OCI-LY3 (cell line): Measurements from ENCODE around the gene CABP5.
A peak's percentile ranks its signal among the peaks of the same experiment; 100 is the strongest.

Source experiments
- H2AFZ ChIP-seq: fragments of 200-600, 300-600 bp; shearing (Covaris generic); 2 replicates; pipeline ENCODE4 v1.6.0; 2014; ENCODE audit warnings: antibody characterized with exemption, low read depth, low read length
- H3K27ac ChIP-seq: fragments of 200-600, 300-600 bp; sonication (generic); 2 replicates; pipeline ENCODE4 v1.5.1; 2014; ENCODE audit warnings: mild to moderate bottlenecking, low read length, moderate library complexity, mixed read lengths
- H3K27me3 ChIP-seq: fragments of 200-600, 300-600 bp; sonication (generic); 2 replicates; pipeline ENCODE4 v1.6.1; 2014; ENCODE audit warnings: low read depth, low read length, mixed read lengths
- H3K36me3 ChIP-seq: fragments of 200-600, 300-600 bp; sonication (generic); replicated peaks from 2 replicates; pipeline ENCODE3; 2014; ENCODE audit warnings: low read depth, low read length, mixed read lengths
- H3K4me1 ChIP-seq: fragments of 300-600, 200-600 bp; sonication (generic); 2 replicates; pipeline ENCODE4 v1.6.1; 2014; ENCODE audit warnings: low read length, mixed read lengths
- H3K4me2 ChIP-seq: fragments of 200-600, 300-600 bp; sonication (generic); 2 replicates; pipeline ENCODE4 v1.6.1; 2014; ENCODE audit warnings: low read length, mixed read lengths
- H3K4me3 ChIP-seq: fragments of 300-600, 200-600 bp; sonication (generic); 2 replicates; pipeline ENCODE4 v1.5.1; 2014; ENCODE audit warnings: antibody characterized with exemption, mild to moderate bottlenecking, low read length, moderate library complexity
- H3K79me2 ChIP-seq: fragments of 300-600, 200-600 bp; shearing (Covaris generic); 2 replicates; pipeline ENCODE4 v1.6.1; 2014; ENCODE audit warnings: mild to moderate bottlenecking, low read length, mixed read lengths
- H3K9ac ChIP-seq: fragments of 300-600, 200-600 bp; shearing (Covaris generic); 2 replicates; pipeline ENCODE4 v1.6.0; 2014; ENCODE audit warnings: mild to moderate bottlenecking, low read length, moderate library complexity
- H3K9me3 ChIP-seq: fragments of 200-600, 300-600 bp; shearing (Covaris generic); 2 replicates; pipeline ENCODE4 v1.6.1; 2014; ENCODE audit warnings: low read length, mixed read lengths; ENCODE audit not compliant: insufficient read depth
- H4K20me1 ChIP-seq: fragments of 200-600, 300-600 bp; sonication (generic); 2 replicates; pipeline ENCODE4 v1.6.1; 2016; ENCODE audit warnings: low read length, mixed read lengths; ENCODE audit not compliant: insufficient read depth
- EZH2phosphoT487 ChIP-seq: fragments of 200-600 bp; shearing (Covaris generic); IDR thresholded peaks from 2 replicates; pipeline ENCODE4 v1.6.1; 2018; ENCODE audit warnings: antibody characterized with exemption, mixed run types, low read depth
- TF ChIP-seq, protein P1 (sequence below): fragments of 200-600, 300-600 bp; sonication (generic); IDR thresholded peaks from 2 replicates; pipeline ENCODE4 v1.5.1; 2014; ENCODE audit warnings: antibody characterized with exemption, low read length, low read depth

The CABP5 gene

DNA sequence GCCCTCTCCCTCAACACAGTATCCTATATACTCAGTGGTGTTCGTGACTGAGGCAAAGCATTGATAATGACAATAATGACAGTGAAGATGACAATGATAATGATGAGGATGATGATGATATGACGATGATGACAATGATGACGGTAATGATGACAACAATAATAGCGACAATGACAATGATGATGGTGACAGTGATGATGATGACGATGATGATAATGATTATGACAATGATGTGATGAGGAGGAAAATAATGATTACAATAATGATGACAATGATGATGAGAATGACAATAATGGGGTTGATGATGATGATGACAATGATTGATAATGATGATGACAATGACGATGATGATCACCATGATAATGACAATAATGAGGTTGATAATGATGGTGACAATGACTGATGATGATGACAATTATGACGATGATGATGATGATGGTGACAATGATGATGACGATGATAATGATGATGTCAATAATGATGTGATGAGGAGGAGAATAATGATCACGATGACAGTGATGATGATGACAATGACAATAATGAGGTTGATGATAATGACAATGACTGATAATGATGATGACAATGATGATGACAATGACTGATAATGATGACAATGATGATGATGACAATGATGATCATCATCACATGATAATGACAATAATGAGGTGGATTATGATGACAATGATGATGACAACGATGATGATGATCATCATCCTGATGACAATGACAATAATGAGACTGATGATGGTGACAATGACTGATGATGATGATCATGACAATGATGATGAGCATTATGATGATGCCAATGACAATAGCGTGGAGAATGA, 32.7 kb downstream of the CABP5 start:
- H3K27me3 ChIP-seq: peaks cover 19% of the 10 kb centered on the region
- no peak overlapping the region for H2AFZ ChIP-seq
- no peak overlapping the region for H3K4me3 ChIP-seq
- no peaks in the 10 kb centered on the region for H3K36me3 ChIP-seq
- H3K4me1 ChIP-seq: no peaks in the 10 kb centered on the region
- no peak overlapping the region for H3K27ac ChIP-seq
- no peak for TF ChIP-seq EZH2phosphoT487
- TF ChIP-seq, protein P1, sequence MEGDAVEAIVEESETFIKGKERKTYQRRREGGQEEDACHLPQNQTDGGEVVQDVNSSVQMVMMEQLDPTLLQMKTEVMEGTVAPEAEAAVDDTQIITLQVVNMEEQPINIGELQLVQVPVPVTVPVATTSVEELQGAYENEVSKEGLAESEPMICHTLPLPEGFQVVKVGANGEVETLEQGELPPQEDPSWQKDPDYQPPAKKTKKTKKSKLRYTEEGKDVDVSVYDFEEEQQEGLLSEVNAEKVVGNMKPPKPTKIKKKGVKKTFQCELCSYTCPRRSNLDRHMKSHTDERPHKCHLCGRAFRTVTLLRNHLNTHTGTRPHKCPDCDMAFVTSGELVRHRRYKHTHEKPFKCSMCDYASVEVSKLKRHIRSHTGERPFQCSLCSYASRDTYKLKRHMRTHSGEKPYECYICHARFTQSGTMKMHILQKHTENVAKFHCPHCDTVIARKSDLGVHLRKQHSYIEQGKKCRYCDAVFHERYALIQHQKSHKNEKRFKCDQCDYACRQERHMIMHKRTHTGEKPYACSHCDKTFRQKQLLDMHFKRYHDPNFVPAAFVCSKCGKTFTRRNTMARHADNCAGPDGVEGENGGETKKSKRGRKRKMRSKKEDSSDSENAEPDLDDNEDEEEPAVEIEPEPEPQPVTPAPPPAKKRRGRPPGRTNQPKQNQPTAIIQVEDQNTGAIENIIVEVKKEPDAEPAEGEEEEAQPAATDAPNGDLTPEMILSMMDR: no peak
- H3K9me3 ChIP-seq: no peaks in the 10 kb centered on the region
- no peak overlapping the region for H3K9ac ChIP-seq
- no peak overlapping the region for H3K4me2 ChIP-seq
- no peaks in the 10 kb centered on the region for H4K20me1 ChIP-seq
- no peaks in the 10 kb centered on the region for H3K79me2 ChIP-seq

DNA sequence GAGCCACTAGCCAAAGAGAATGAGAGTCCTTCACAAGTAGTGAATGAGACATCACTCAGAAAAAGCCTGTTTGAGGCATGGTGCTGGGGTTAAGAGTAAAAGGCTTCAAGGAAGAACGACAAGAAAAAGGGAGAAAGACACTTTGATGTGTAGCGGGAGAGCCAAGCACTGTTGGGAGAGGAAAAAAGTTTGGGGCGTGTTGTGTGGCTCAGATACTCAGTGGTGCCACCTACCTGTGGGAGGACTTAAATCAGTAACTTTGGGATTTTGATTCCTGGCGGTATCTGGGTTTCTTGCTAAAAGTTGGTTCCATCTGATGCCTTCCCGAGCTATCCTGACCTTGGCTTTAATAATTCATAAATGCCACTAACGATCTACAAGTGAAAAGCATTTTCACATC, 37.1 kb downstream of the CABP5 start:
- peak overlapping the region; percentile 69; the same call in 1 of the 2 replicates for H2AFZ ChIP-seq
- H3K79me2 ChIP-seq: no peaks in the 10 kb centered on the region
- no peaks in the 10 kb centered on the region for H3K9me3 ChIP-seq
- H3K27me3 ChIP-seq: peaks cover 12% of the 10 kb centered on the region; the same call in 1 of the 2 replicates
- H4K20me1 ChIP-seq: no peaks in the 10 kb centered on the region
- H3K4me1 ChIP-seq: no peaks in the 10 kb centered on the region
- H3K4me3 ChIP-seq: no peak overlapping the region
- no peak overlapping the region for H3K9ac ChIP-seq
- no peak for TF ChIP-seq EZH2phosphoT487
- TF ChIP-seq, protein P1: peak; percentile 47
- no peak overlapping the region for H3K27ac ChIP-seq
- H3K36me3 ChIP-seq: no peaks in the 10 kb centered on the region
- H3K4me2 ChIP-seq: no peak overlapping the region

DNA sequence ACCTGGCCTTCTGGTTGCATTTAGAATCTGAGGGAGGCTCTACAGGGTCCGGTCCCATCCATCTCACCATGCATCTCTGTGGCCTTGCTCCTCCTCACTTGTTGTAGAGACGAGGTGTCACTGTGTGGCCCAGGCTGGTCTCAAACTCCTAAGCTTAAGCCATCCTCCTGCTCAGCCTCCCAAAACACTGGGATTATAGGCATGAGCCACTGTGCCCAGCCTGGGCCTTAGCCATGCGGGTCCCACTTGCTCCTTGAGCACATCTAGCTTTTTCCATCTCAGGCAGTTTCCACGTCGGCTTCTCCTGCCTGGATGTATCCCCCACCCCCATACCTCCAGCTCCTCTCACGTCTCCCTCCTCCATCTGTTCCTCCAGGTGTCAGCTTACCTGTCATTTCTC, 39.6 kb downstream of the CABP5 start:
- H3K9ac ChIP-seq: no peak overlapping the region
- no peaks in the 10 kb centered on the region for H3K79me2 ChIP-seq
- no peaks in the 10 kb centered on the region for H4K20me1 ChIP-seq
- H2AFZ ChIP-seq: no peak overlapping the region
- no peak for TF ChIP-seq EZH2phosphoT487
- TF ChIP-seq, protein P1: no peak
- H3K36me3 ChIP-seq: no peaks in the 10 kb centered on the region
- H3K27me3 ChIP-seq: 0 out of 2 replicates have a peak, but pooled peaks cover 4% of the 10 kb centered on the region
- no peak overlapping the region for H3K4me3 ChIP-seq
- no peak overlapping the region for H3K4me2 ChIP-seq
- no peaks in the 10 kb centered on the region for H3K4me1 ChIP-seq
- no peak overlapping the region for H3K27ac ChIP-seq
- no peaks in the 10 kb centered on the region for H3K9me3 ChIP-seq

DNA sequence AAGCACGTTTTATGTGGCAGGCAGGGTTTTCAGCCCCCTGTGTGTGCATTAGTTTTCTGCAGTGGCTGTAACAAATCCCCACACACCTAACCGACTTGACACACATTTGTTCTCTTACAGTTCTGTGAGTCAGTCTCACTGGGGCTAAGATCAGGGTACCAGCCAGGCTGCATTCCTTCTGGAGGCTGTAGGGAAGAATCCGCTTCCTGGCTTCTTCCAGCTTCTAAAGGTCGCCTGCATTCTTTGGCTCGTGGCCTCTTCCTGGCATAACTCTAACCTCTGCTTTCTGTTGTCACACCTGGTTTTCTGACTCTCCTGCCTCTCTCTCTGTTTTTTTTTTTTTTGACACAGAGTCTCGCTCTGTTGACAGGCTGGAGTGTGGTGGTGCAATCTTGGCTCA, 43.0 kb downstream of the CABP5 start:
- no peak for TF ChIP-seq EZH2phosphoT487
- TF ChIP-seq, protein P1: no peak
- Histone ChIP-seq H3K36me3 (no peaks in the 10 kb centered on the region), H3K4me2 (no peak overlapping the region), H3K4me1 (no peaks in the 10 kb centered on the region), H3K79me2 (no peaks in the 10 kb centered on the region), H4K20me1 (no peaks in the 10 kb centered on the region), H3K27ac (no peak overlapping the region), H2AFZ (no peak overlapping the region), H3K9ac (no peak overlapping the region), H3K27me3 (peaks cover 10% of the 10 kb centered on the region), H3K9me3 (no peaks in the 10 kb centered on the region), H3K4me3 (no peak overlapping the region)
